Muscle layer of colon (tissue), 2 donors: ENCODE measurements around the gene NMNAT2.
A peak's percentile ranks its signal among the peaks of the same experiment; 100 is the strongest.
"Not testable (repeated sequence)": the region's sequence is repeated elsewhere in the genome, so short reads cannot be mapped to it uniquely, and the experiment has no call there.

Experiments
- H3K27ac ChIP-seq: one replicate; pipeline ENCODE4 v1.7.0; 2013; ENCODE audit warnings: low read depth, mild to moderate bottlenecking, low read length, moderate library complexity
- H3K27me3 ChIP-seq, 2 donors: one replicate each; pipeline ENCODE4 v1.7.0; 2013; ENCODE audit warnings: low read length in 2 of 2, mild to moderate bottlenecking in 2 of 2; ENCODE audit not compliant: insufficient read depth in 2 of 2, control insufficient read depth in 1 of 2
- H3K36me3 ChIP-seq: one replicate; pipeline ENCODE4 v1.7.0; 2013; ENCODE audit warnings: mild to moderate bottlenecking, low read length; ENCODE audit not compliant: insufficient read depth
- H3K4me1 ChIP-seq: one replicate; pipeline ENCODE4 v1.7.0; 2013; ENCODE audit warnings: mild to moderate bottlenecking, low read length; ENCODE audit not compliant: insufficient read depth
- H3K4me3 ChIP-seq, 2 donors: one replicate each; pipeline ENCODE4 v1.7.0; 2013; ENCODE audit warnings: low read length in 2 of 2, low read depth in 1 of 2, mild to moderate bottlenecking in 1 of 2, moderate library complexity in 1 of 2
- H3K9ac ChIP-seq: one replicate; pipeline ENCODE4 v1.7.0; 2013; ENCODE audit warnings: low read length
- H3K9me3 ChIP-seq: one replicate; pipeline ENCODE4 v1.7.0; 2013; ENCODE audit warnings: mild to moderate bottlenecking, low read length
- donor health status: abdominal sarcoma.
- donor health status: Adenocarcinoma of cecum.

Gene NMNAT2

DNA sequence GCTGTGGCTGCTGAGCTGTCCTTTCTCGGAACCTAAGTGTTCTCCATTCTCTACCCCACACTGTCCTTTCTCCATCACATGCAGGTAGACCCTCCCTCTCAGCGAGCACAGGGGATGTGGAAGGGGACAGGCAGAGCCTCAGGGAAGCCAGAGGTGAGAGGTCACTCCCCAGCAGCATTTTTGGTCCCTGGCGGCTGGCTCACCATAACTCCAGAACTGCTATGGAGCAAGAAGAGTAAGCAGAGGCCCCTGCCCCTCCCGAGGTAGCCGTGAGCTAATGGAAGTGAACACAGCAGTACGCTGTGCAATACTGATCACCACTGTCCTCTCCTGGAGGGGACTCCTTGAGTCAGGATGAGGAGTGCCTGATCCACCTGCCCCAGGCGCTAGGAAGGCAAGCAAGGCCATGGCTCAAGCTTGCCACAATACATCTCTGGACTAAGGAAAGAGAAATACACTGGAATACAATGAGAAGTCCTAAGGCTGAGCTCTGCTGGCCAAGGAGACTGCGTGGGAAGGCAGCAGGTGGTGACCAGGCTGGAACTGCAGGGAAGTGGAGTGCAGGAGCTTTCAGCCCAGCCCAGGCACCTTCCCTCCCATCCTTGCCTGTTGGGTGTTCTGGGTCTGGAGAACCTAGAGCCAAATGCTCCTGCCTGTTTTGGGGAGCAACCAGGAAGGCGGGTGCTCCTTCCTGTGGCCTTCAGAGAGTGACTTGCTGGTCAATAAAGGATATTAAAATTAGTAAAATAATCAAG, 135.9 kb downstream of the NMNAT2 start:
- Histone ChIP-seq H3K9ac (no peak overlapping the region), H3K27ac (peak overlapping the region; percentile 66), H3K4me1 (peaks cover 43% of the 10 kb centered on the region), H3K36me3 (no peaks in the 10 kb centered on the region), H3K9me3 (no peaks in the 10 kb centered on the region), H3K4me3 (peak overlapping the region in 1 of 2 donors; percentile 39), H3K27me3 (no peaks in the 10 kb centered on the region)

DNA sequence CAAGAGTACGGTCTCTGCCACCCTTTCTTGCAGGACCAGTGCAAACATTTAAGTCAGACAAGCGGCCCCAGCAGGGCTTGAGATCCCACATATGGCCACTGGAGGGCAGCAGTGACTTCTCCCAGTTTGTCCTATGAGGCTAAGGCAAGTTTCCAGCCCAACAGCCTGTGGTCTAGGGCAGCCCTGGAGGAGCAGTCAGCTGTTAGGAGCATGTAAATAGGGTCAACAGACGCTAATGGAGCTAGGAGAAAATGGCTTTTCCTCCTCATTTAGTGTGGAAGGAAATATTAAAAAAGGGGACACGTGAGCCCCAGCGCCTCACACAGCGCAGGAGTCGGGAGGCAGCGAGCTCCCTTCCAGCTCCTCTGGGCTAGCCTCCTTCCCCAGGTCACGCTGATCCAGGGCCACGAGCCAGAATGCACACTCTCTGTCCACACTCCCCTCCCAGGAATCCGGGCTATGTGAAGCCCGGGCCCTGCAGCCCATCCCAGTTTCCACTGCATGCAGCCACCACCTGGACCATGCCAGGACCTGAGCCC, 136.6 kb downstream of the NMNAT2 start:
- Histone ChIP-seq H3K4me3 (peak overlapping the region in 1 of 2 donors; percentile 39), H3K9ac (no peak overlapping the region), H3K36me3 (no peaks in the 10 kb centered on the region), H3K4me1 (peaks cover 36% of the 10 kb centered on the region), H3K27ac (peak overlapping the region; percentile 66), H3K27me3 (no peaks in the 10 kb centered on the region), H3K9me3 (no peaks in the 10 kb centered on the region)

DNA sequence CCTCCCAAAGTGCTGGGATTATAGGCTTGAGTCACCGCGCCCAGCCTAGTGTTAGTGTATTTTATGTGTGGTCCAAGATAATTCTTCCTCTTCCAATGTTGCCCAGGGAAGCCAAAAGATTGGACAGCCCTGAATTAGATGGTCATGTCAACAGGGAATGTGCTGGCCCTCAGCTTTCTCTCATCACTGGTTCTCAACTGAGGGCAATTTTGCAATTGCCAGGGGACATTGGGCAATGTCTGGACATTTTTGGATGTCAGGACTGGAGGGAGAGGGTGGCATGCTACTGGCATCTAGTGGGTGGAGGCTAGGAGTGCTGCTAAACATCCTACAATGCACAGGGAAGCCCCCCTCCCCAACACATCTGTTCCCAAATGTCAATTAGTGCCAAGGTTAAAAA, 137.1 kb downstream of the NMNAT2 start:
- Histone ChIP-seq H3K4me1 (peaks cover 33% of the 10 kb centered on the region), H3K9ac (no peak overlapping the region), H3K27ac (peak overlapping the region; percentile 61), H3K4me3 (no peak overlapping the region), H3K9me3 (no peaks in the 10 kb centered on the region), H3K27me3 (no peaks in the 10 kb centered on the region), H3K36me3 (no peaks in the 10 kb centered on the region)

DNA sequence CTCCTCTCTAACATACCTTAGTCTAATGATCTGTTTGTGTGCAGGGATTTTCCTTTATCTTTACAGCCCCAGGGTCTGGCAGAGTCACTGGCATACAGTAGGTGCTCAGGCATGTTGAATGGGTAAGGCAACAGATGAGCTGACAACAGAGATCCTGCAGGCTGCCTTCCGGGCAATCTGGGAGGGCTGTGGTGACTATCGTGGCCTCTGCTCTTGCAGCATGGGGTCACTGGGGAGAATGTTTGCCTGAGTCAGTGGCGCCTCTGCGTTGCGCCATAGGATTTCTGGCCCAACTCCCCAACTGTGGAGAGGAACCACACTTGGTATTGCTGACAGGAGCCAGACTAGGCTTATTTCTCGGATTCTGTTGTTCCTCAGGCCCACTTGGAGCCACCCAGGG, 138.3 kb downstream of the NMNAT2 start:
- Histone ChIP-seq H3K27ac (no peak overlapping the region), H3K9me3 (no peaks in the 10 kb centered on the region)

DNA sequence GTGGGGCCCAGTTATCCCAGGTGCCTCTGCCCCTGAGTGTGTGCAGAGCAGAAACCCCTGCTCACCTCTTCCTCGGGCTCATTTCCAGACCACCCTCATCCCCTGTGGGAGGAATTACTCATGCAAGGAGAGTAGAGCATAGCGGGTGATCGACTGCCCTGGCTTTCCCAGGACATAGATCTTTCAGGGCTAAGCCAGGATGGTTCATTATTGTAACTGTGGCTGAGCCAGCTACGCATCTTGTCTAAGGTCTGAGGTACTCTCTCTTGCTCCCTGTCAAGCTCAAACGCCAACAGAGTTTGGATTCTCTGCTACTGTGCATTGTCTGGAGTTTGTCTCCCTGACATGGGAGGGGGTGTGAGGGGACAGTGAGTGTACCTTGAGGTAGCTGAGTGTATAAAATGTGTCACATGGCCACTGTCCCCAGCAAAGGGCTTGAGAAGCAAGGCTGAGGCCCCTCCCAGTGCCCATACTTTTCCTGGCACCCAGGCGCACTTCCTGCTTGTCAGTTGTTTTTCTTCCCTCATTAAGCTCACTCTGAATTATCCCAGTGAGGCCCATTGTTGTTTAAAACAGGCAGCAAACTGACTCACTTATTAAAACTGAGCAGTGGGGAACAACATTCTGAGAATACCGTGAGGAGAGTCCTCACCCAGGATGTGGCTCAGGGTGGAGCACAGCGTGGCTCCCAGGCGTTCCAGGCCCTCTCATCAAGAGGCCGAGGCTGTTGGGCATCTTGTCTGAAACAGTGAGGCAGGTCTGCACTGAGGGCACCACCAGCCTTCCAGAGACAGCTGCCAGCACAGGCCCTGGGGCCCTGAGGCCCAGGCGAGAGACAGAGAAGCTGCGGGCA, 139.2 kb downstream of the NMNAT2 start:
- Histone ChIP-seq H3K4me1 (peaks cover 33% of the 10 kb centered on the region), H3K4me3 (no peak overlapping the region), H3K27ac (no peak overlapping the region), H3K36me3 (no peaks in the 10 kb centered on the region), H3K27me3 (no peaks in the 10 kb centered on the region), H3K9ac (no peak overlapping the region), H3K9me3 (no peaks in the 10 kb centered on the region)

More for the DNA sequence above, 138.3 kb downstream of the NMNAT2 start:
- Histone ChIP-seq H3K4me3 (no peak overlapping the region), H3K36me3 (no peaks in the 10 kb centered on the region), H3K9ac (no peak overlapping the region), H3K27me3 (no peaks in the 10 kb centered on the region), H3K4me1 (peaks cover 33% of the 10 kb centered on the region)

DNA sequence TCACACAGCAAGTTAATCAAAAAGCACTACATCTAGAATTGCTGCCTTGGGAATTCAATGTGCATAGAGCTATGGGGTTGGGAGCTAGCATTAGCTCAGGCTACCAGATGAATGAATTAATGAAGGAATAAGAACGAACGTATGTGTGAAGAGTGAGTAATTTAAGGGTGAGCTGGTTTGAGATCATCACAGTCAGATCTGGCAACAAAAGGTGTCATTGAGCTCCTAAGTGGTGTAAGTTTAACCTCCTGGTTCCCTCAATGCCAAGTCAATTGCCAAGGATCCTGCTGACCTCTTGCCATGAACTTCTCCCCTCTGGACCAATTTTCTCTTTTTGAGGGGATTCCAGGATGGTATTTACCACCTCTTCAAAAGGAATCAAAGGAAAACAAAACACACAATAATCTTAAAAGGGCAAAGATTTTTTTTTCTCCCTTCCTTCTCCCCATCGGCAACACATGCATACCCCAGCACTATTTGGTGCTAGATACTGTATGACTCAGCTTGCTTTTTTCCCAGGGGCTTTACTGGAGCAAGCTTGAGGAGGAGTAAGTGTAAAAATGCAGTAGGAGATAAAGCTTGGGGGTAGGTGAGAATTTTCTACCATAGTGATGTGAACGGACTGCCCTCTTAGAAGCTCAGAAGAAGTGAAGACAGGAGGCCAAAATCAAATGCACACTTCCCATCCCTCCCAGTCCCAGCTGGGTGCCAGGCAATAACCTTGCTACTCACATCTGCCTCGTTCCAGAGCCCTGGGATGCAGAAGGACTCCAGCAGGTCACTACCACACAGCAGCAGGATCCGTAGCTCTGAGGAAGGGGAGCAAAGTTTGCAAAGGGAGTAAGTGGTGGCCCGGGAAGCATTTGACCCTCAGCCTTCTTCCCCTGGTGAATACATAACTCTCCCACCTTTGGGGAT, 140.1 kb downstream of the NMNAT2 start:
- H3K27me3 ChIP-seq: no peaks in the 10 kb centered on the region
- H3K4me3 ChIP-seq: no peak overlapping the region
- no peak overlapping the region for H3K9ac ChIP-seq
- peaks cover 33% of the 10 kb centered on the region for H3K4me1 ChIP-seq
- no peak overlapping the region for H3K27ac ChIP-seq
- H3K9me3 ChIP-seq: no peaks in the 10 kb centered on the region
- H3K36me3 ChIP-seq: no peaks in the 10 kb centered on the region

DNA sequence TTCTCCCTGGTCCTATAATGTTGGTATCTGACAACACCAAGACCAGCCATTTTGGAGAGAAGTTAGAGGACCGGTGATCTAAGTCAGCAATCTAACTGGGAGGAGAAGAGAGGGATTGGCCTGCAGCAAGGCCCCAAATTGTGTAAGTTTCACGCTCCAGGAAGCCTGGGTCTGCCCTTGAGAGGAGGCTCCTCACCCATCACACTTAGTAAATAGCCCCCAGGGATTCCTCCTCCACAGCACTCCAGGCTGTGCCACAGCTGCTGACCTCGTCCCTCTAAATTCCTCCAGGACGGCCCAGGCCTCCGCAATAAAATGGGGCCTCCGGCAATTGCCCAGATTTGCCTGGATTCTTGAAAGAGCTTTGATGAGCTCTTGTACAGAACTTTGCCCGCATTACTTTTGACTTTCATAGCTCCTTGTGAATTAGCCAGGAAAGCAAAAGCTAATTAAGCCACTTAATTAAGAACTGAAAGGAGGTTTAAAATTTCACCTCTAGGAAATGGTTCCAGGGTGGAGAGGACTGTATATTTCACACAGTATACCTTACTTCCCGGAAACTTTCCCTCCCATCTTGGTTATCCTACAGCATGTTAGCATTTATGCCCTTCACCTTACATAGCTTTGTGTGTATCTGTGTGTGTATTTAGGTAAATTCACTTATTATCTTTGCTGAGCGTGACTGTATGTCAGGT, 141.6 kb downstream of the NMNAT2 start:
- H3K4me3 ChIP-seq: no peak overlapping the region
- H3K27me3 ChIP-seq: no peaks in the 10 kb centered on the region
- no peak overlapping the region for H3K9ac ChIP-seq
- H3K36me3 ChIP-seq: no peaks in the 10 kb centered on the region
- peaks cover 24% of the 10 kb centered on the region for H3K4me1 ChIP-seq
- H3K9me3 ChIP-seq: no peaks in the 10 kb centered on the region
- no peak overlapping the region for H3K27ac ChIP-seq

DNA sequence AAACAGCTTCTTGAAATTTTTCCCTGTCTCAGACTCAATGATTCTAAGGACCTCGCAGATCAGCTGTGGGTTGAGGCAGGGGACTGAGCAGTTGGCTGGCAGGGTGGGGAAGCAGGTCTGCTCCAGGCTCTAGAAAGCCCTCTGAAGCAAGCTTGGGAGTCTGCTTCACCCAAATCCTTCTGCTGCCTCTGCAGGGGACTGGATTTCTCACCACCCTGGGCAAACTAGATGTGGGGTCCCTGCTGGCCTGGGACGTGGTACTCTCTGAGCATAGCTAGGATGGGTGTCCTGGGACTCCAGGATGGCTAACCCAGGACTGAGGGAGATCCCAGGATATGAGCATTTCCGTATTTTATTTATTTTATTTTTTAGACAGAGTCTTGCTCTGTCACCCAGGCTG, 142.9 kb downstream of the NMNAT2 start:
- Histone ChIP-seq H3K27me3 (no peaks in the 10 kb centered on the region), H3K36me3 (no peaks in the 10 kb centered on the region), H3K27ac (no peak overlapping the region), H3K4me1 (peaks cover 17% of the 10 kb centered on the region), H3K9me3 (no peaks in the 10 kb centered on the region), H3K9ac (no peak overlapping the region), H3K4me3 (no peak overlapping the region)

DNA sequence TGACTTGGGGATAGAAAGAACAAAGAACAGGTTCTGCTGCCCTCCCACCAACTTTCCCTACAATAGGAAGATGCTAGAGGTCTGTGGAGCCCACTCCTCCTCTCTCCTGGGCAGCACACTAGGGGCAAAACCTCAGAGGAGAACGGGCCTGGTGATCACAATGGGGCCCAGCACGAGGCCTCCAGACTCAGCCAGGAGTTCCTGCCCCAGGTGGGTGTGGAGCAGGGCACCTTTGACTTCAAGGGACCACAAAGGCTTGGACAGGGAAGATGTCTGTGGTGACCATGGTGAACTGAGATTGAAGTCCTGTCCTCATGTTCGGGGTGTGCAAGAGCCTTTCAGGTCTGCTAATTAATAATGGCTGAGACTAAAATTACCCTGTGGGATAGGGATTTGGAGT, 143.3 kb downstream of the NMNAT2 start:
- Histone ChIP-seq H3K9me3 (no peaks in the 10 kb centered on the region), H3K36me3 (no peaks in the 10 kb centered on the region), H3K27ac (no peak overlapping the region), H3K9ac (no peak overlapping the region), H3K4me3 (no peak overlapping the region), H3K27me3 (no peaks in the 10 kb centered on the region), H3K4me1 (peaks cover 15% of the 10 kb centered on the region)

DNA sequence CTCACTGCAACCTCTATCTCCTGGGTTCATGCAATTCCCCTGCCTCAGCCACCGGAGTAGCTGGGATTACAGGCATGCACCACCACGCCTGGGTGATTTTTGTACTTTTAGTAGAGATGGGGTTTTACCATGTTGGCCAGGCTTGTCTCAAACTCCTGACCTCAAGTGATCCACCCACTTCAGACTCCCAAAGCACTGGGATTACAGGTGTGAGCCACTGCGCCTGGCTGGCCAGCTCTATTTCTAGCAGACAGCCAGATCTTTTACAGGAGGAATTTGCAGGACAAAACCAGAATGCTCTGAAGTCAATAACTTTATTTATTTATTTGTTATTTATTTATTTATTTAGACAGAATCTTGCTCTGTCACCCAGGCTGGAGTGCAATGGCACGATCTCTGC, 144.2 kb downstream of the NMNAT2 start:
- not testable (repeated sequence) for H3K9ac ChIP-seq, H3K4me3 ChIP-seq, H3K27ac ChIP-seq, H3K9me3 ChIP-seq, H3K36me3 ChIP-seq, H3K4me1 ChIP-seq, H3K27me3 ChIP-seq
